Inferior parietal cortex (tissue), 1 donor: ENCODE measurements around the gene ZNF326.
A peak's percentile ranks its signal among the peaks of the same experiment; 100 is the strongest.
"Not testable (repeated sequence)": the region's sequence is repeated elsewhere in the genome, so short reads cannot be mapped to it uniquely, and the experiment has no call there.

Experiments
- DNase-seq: peaks from one replicate; pipeline ENCODE4 v3.0.0-alpha.2; 2016; ENCODE audit errors: extremely low spot score

ZNF326 gene

GRCh38 chr1:89965193-89965768 is 29.6 kb upstream of the ZNF326 start:
- DNase-seq = no peak

- no peak for DNase-seq
These were observed 28.3 kb upstream of the ZNF326 start for GRCh38 chr1:89966656-89967055.

GRCh38 chr1:89971600-89971999 is 23.3 kb upstream of the ZNF326 start:
- DNase-seq = no peak

- no peak for DNase-seq
These were observed 22.9 kb upstream of the ZNF326 start for GRCh38 chr1:89972024-89972423.

- DNase-seq = no peak
These were observed 21.3 kb upstream of the ZNF326 start for GRCh38 chr1:89973471-89974127.

GRCh38 chr1:89974256-89974655 is 20.7 kb upstream of the ZNF326 start:
- DNase-seq = no peak

GRCh38 chr1:89974696-89975470 is 20.0 kb upstream of the ZNF326 start:
- no peak for DNase-seq

GRCh38 chr1:89975540-89976125 is 19.3 kb upstream of the ZNF326 start:
- DNase-seq = no peak

GRCh38 chr1:89978755-89979154 is 16.2 kb upstream of the ZNF326 start:
- no peak for DNase-seq

- DNase-seq = no peak
These were observed 14.3 kb upstream of the ZNF326 start for GRCh38 chr1:89980605-89981004.

GRCh38 chr1:89982846-89983245 is 12.1 kb upstream of the ZNF326 start:
- DNase-seq = not testable (repeated sequence)

GRCh38 chr1:89984564-89985116 is 10.3 kb upstream of the ZNF326 start:
- not testable (repeated sequence) for DNase-seq

GRCh38 chr1:89986020-89986419 is 8.9 kb upstream of the ZNF326 start:
- DNase-seq = peak; percentile 28

GRCh38 chr1:89987159-89987819 is 7.6 kb upstream of the ZNF326 start:
- peak; percentile 96 for DNase-seq

GRCh38 chr1:89989099-89989498 is 5.8 kb upstream of the ZNF326 start:
- no peak for DNase-seq

- no peak for DNase-seq
These were observed 5.1 kb upstream of the ZNF326 start for GRCh38 chr1:89989799-89990198.

- no peak for DNase-seq
These were observed 3.7 kb upstream of the ZNF326 start for GRCh38 chr1:89990976-89991831.

GRCh38 chr1:89993541-89993940 is 1.4 kb upstream of the ZNF326 start:
- DNase-seq = no peak

GRCh38 chr1:89994231-89994804 is 592 bp upstream of the ZNF326 start:
- no peak for DNase-seq
